NCI-H2227 treated with DMSO at 0.1 percent for 48 hours (cell line): ENCODE data around the gene COL15A1.

Source experiments
- DNase-seq: peaks from one replicate; lab custom pipeline; 2025; lab: John Stamatoyannopoulos, UW

Gene COL15A1

DNA sequence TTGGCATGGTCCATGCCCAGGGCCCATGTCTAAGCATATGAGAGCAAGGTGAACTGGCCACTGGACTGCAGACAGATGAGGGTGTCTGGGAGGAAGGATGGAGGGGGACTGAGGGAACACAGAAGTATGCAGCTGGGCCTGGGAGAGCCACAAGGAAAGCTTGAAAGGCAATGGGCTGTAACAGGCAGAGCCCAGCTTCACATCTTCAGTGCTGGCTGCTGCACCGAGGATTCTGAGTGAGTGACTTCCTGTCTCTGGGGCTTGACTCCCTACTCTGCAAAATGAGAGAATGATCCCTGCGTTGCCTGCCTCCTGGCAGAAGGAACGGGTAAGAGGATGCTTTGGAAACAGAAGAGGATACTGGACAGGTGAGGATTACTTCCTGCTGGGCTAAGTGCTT, 29.0 kb downstream of the COL15A1 start:
- DNase-seq = no peak

DNA sequence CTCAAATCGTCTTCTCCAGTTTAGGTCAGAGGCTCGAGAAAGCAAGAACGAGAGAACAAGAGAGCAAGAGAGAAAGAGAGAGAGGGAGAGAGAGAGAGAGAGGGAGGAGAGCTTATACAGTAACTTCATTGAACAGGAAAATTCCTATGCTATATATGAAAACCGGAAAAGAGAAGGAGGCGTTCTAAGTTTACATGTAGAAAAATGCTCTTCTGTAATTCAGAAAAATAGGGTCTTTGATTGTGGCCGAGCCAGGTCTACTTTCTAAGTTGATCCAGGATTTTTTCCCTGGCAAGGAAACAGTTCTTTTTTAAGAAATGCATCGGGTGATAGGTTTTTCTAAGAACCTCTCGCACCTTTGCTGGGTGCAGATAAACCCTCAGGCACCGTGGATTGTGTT, 29.5 kb downstream of the COL15A1 start:
- DNase-seq = no peak

DNA sequence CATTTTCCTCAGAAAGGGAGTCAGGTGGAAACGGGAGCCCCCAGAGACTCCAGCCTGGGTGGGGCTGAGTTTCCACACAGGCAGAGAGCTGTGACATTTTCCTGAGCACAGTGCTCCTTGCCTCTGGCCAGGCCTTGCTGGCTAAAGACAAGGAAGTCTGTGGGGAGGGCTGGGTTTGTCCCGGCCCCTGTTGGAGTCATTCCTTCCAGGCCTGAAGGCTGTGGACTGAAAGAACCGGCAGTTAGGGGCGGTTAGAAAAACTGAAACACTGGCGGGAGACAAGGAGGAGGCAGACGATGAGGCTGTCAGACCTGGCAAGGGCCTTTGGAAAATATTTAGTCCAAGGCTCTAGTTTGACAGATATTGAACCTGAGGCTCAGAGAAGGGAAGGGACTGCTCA, 29.9 kb downstream of the COL15A1 start:
- DNase-seq = no peak

- DNase-seq = no peak
These were observed 30.4 kb downstream of the COL15A1 start for GRCh38 chr9:98974106-98974505.

DNA sequence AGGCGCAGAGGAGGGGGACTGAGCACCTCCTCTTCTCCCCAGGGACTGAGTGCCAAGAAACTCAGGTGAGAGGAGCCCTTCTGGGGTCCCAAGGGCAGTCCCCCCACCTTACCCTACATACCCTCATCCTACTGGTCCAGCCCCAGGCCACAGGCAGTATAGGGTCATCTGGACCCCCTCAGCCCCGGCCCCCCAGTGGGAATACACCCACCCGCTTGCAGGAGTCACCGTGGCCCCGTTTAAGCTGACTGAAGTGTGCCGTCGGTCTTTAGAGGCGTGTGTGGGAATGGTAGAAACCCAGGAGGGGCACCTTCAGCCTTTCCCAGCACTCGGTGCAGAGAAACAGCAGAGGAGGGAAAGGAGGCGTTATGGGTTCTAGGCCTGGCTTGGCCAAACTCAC, 30.8 kb downstream of the COL15A1 start:
- DNase-seq = no peak

GRCh38 chr9:98974994-98975712, 31.4 kb downstream of the COL15A1 start:
- DNase-seq = peak; percentile 32

- no peak for DNase-seq
These were observed 32.1 kb downstream of the COL15A1 start for GRCh38 chr9:98975838-98976237.

- DNase-seq = no peak
These were observed 33.6 kb downstream of the COL15A1 start for GRCh38 chr9:98977246-98977714.

- no peak for DNase-seq
These were observed 34.1 kb downstream of the COL15A1 start for GRCh38 chr9:98977813-98978212.

- no peak for DNase-seq
These were observed 34.5 kb downstream of the COL15A1 start for GRCh38 chr9:98978231-98978681.

GRCh38 chr9:98980291-98980690, 36.6 kb downstream of the COL15A1 start:
- no peak for DNase-seq

- DNase-seq = no peak
These were observed 39.9 kb downstream of the COL15A1 start for GRCh38 chr9:98983295-98984268.

DNA sequence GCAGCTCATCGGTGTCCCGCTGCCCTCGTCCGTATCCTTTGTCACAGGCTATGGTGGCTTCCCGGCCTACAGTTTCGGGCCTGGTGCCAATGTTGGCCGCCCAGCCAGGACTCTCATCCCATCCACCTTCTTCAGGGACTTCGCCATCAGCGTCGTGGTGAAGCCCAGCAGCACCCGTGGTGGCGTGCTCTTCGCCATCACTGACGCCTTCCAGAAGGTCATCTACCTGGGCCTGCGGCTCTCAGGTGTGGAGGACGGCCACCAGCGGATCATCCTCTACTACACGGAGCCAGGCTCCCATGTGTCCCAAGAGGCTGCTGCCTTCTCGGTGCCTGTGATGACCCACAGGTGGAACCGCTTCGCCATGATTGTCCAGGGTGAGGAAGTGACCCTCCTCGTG, 41.9 kb downstream of the COL15A1 start:
- DNase-seq = no peak

GRCh38 chr9:98986866-98987651, 43.4 kb downstream of the COL15A1 start:
- no peak for DNase-seq

GRCh38 chr9:98989036-98990000, 45.6 kb downstream of the COL15A1 start:
- DNase-seq = no peak

GRCh38 chr9:98990181-98990870, 46.6 kb downstream of the COL15A1 start:
- no peak for DNase-seq

DNA sequence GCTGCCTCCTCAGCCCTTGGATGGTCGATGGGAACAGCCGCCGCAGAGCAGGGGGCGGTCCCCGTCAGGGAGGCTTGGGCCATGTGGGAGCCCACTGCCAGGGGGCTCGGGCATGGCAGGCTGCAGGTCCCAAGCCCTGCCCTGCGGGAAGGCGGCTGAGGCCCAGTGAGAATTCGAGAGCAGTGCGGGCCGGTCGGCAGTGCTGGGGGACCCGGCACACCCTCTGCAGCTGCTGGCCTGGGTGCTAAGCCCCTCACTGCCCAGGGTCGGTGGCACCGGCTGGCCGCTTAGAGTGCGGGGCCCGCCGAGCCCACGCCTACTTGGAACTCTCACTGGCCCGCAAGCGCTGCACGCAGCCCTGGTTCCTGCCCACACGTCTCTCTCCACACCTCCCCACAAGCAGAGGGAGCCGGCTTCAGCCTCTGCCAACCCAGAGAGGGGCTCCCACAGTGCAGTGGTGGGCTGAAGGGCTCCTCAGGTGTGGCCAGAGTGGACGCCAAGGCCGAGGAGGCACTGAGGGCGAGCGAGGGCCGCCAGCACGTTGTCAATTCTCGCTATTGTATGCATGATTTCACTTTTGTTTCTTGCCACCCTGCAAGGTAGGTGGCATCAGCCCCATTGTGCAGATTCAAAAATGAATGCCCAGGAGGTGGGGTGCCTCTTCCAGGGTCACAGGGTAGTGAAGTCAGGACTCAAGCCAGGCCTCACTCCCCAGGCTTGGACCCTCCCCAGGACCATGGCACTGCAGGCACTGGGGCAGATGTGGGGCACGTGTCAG, 48.6 kb downstream of the COL15A1 start:
- no peak for DNase-seq

GRCh38 chr9:98992885-98993569, 49.3 kb downstream of the COL15A1 start:
- no peak for DNase-seq

DNA sequence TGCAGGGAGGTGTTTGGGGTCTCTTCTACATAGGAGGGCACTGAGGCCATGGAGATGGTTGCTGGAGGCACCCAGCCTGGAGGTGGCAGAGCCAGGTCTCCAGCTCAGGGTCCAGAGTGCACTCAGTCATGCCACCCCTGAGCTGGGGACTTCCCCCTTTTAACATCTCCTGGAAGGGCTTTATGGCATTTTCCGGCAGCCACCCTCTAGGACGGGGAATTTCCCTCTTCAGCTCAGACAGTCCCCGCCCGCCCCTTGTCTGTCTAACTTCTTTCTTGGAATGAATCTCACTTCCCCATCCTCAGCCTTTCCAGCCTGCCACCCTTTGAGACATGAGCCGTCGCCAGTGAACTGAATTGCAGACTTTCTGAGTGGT, 49.9 kb downstream of the COL15A1 start:
- DNase-seq = no peak
